22Rv1 (cell line): Measurements from ENCODE around the gene SLC26A6.

ENCODE experiments used
- CTCF ChIP-seq: fragments of 450-650 bp; IDR thresholded peaks from 2 replicates; pipeline ENCODE4 v1.5.1; 2017; ENCODE audit warnings: mild to moderate bottlenecking
- ZFX ChIP-seq: fragments of 450-650 bp; IDR thresholded peaks from 2 replicates; pipeline ENCODE4 v1.6.1; 2017; ENCODE audit warnings: antibody characterized with exemption, borderline replicate concordance

GRCh38 chr3:48591886-48592518 lies 43.3 kb downstream of the SLC26A6 start:
- TF ChIP-seq CTCF, result no peak
- TF ChIP-seq ZFX, result no peak
